ENCODE measurements around the gene COL3A1. TPM values are rescaled to one million over a fixed set of nuclear protein-coding genes. Genes with fewer than 3 reads are reported as not detected.
A peak's percentile ranks its signal among the peaks of the same experiment; 100 is the strongest.

The COL3A1 gene
- total and polyA plus RNA-seq, 2 experiments from 2014 or later: 6,699 to 8,329 TPM

- Histone ChIP-seq H4K20me1 (ENCODE audit: insufficient read depth, poor library complexity, severe bottlenecking) (peaks cover 3% of the 10 kb centered on the region), H3K79me2 (peaks cover 25% of the 10 kb centered on the region), H2AFZ (no peak overlapping the region), H3K4me3 (no peak overlapping the region), H3K9me3 (ENCODE audit: low read depth) (no peaks in the 10 kb centered on the region), H3K4me1 (ENCODE audit: insufficient read depth) (peaks cover 3% of the 10 kb centered on the region), H3K27me3 (no peaks in the 10 kb centered on the region), H3K9me2 (replicated peaks; ENCODE audit: insufficient read depth) (no peaks in the 10 kb centered on the region), H3K4me2 (no peak overlapping the region), H3K36me3 (replicated peaks; ENCODE audit: insufficient read depth, low read depth) (no peaks in the 10 kb centered on the region), H3K27ac (peak overlapping the region; percentile 52)
- no peak for TF ChIP-seq EZH2phosphoT487 (IDR thresholded peaks at IDR 0.05; ENCODE audit: low read depth, severe bottlenecking, unreplicated experiment)
- no peak for DNase-seq (ENCODE audit: low spot score)
Observed at GRCh38 chr2:188997263-188997662, 23.1 kb downstream of the COL3A1 start.

GRCh38 chr2:189000221-189000620, 26.0 kb downstream of the COL3A1 start:
- H3K4me1 ChIP-seq (ENCODE audit: insufficient read depth): peaks cover 3% of the 10 kb centered on the region
- TF ChIP-seq EZH2 (IDR thresholded peaks at IDR 0.05; ENCODE audit: borderline replicate concordance) (no peak), EZH2phosphoT487 (IDR thresholded peaks at IDR 0.05; ENCODE audit: low read depth, severe bottlenecking, unreplicated experiment) (no peak)
- H3K36me3 ChIP-seq (replicated peaks; ENCODE audit: insufficient read depth, low read depth): no peaks in the 10 kb centered on the region
- H3K27ac ChIP-seq: peak overlapping the region; percentile 52
- peaks cover 3% of the 10 kb centered on the region for H4K20me1 ChIP-seq (ENCODE audit: insufficient read depth, poor library complexity, severe bottlenecking)
- no peaks in the 10 kb centered on the region for H3K9me3 ChIP-seq (ENCODE audit: low read depth)
- H3K9me2 ChIP-seq (replicated peaks; ENCODE audit: insufficient read depth): no peaks in the 10 kb centered on the region
- H2AFZ ChIP-seq: no peak overlapping the region
- DNase-seq (ENCODE audit: low spot score): no peak
- no peak overlapping the region for H3K4me2 ChIP-seq
- H3K4me3 ChIP-seq: no peak overlapping the region
- peaks cover 12% of the 10 kb centered on the region for H3K79me2 ChIP-seq
- H3K27me3 ChIP-seq: no peaks in the 10 kb centered on the region

GRCh38 chr2:189002079-189002478, 27.9 kb downstream of the COL3A1 start:
- no peak overlapping the region for H2AFZ ChIP-seq
- no peak overlapping the region for H3K4me2 ChIP-seq
- TF ChIP-seq EZH2phosphoT487 (IDR thresholded peaks at IDR 0.05; ENCODE audit: low read depth, severe bottlenecking, unreplicated experiment): no peak
- TF ChIP-seq EZH2 (IDR thresholded peaks at IDR 0.05; ENCODE audit: borderline replicate concordance): no peak
- no peak for TF ChIP-seq CTCF (IDR thresholded peaks at IDR 0.05; ENCODE audit: poor library complexity)
- 40% methylated on average over 1 of the region's 1 CpG for WGBS (ENCODE audit: low lambda C conversion rate, missing lambda C conversion rate)
- no peak overlapping the region for H3K4me3 ChIP-seq
- no peaks in the 10 kb centered on the region for H3K36me3 ChIP-seq (replicated peaks; ENCODE audit: insufficient read depth, low read depth)
- H3K9me3 ChIP-seq (ENCODE audit: low read depth): no peaks in the 10 kb centered on the region
- no peaks in the 10 kb centered on the region for H3K27me3 ChIP-seq
- no peaks in the 10 kb centered on the region for H4K20me1 ChIP-seq (ENCODE audit: insufficient read depth, poor library complexity, severe bottlenecking)
- H3K9me2 ChIP-seq (replicated peaks; ENCODE audit: insufficient read depth): no peaks in the 10 kb centered on the region
- DNase-seq (ENCODE audit: low spot score): no peak
- peaks cover 9% of the 10 kb centered on the region for H3K79me2 ChIP-seq
- peaks cover 3% of the 10 kb centered on the region for H3K4me1 ChIP-seq (ENCODE audit: insufficient read depth)
- peak overlapping the region; percentile 65 for H3K27ac ChIP-seq

GRCh38 chr2:189008555-189009262, 34.5 kb downstream of the COL3A1 start:
- no peak overlapping the region for H2AFZ ChIP-seq
- no peak overlapping the region for H3K4me2 ChIP-seq
- no peak for TF ChIP-seq EZH2phosphoT487 (IDR thresholded peaks at IDR 0.05; ENCODE audit: low read depth, severe bottlenecking, unreplicated experiment)
- no peak for TF ChIP-seq CTCF (IDR thresholded peaks at IDR 0.05; ENCODE audit: poor library complexity)
- TF ChIP-seq EZH2 (IDR thresholded peaks at IDR 0.05; ENCODE audit: borderline replicate concordance): no peak
- H3K27me3 ChIP-seq: no peaks in the 10 kb centered on the region
- H4K20me1 ChIP-seq (ENCODE audit: insufficient read depth, poor library complexity, severe bottlenecking): no peaks in the 10 kb centered on the region
- no peak for DNase-seq (ENCODE audit: low spot score)
- peak overlapping the region; percentile 26 for H3K27ac ChIP-seq
- no peaks in the 10 kb centered on the region for H3K4me1 ChIP-seq (ENCODE audit: insufficient read depth)
- H3K9me2 ChIP-seq (replicated peaks; ENCODE audit: insufficient read depth): no peaks in the 10 kb centered on the region
- no peaks in the 10 kb centered on the region for H3K36me3 ChIP-seq (replicated peaks; ENCODE audit: insufficient read depth, low read depth)
- no peak overlapping the region for H3K4me3 ChIP-seq
- no peaks in the 10 kb centered on the region for H3K9me3 ChIP-seq (ENCODE audit: low read depth)
- WGBS (ENCODE audit: low lambda C conversion rate, missing lambda C conversion rate): 83% methylated on average over 9 of the region's 9 CpGs
- H3K79me2 ChIP-seq: no peaks in the 10 kb centered on the region

Data from hepatocyte (in vitro differentiated cells).